GM19467 (cell line): ENCODE results near the gene LYPD6B.
A peak's percentile ranks its signal among the peaks of the same experiment; 100 is the strongest.

Experiments used
- ATAC-seq: cut with Tn5 transposase; IDR thresholded peaks from one replicate; pipeline ENCODE4 v1.9.1; 2021; ENCODE audit warnings: mild to moderate bottlenecking, moderate library complexity; ENCODE audit not compliant: unreplicated experiment

LYPD6B gene

DNA sequence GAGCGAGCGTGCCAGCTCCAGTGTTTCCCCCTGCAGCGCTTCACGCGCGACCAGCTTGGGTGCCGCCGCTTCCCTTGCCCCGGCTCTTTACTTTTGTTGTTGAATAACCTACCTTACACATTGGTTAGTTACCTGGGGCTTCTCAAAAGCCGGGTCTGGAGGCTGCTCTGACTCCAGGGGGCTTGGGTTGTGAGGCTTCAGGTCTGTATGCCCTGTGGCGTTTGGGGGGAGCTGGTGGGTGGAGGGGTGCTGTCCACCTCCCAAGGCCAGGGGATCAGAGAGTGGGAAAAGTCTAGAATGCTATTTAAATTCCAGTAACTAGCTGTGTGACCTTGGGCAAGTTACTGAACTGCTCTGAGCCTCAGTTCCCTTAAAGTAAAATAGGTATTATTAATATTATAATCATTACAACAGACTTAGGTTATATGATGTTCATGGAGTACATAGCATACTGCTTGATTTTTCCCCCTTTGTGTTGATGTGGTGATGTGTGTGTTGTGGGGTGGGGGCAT is 770 bp downstream of the LYPD6B start:
- no peak for ATAC-seq

GRCh38 chr2:149040451-149040850 is 2.0 kb downstream of the LYPD6B start:
- peak; percentile 42 for ATAC-seq

DNA sequence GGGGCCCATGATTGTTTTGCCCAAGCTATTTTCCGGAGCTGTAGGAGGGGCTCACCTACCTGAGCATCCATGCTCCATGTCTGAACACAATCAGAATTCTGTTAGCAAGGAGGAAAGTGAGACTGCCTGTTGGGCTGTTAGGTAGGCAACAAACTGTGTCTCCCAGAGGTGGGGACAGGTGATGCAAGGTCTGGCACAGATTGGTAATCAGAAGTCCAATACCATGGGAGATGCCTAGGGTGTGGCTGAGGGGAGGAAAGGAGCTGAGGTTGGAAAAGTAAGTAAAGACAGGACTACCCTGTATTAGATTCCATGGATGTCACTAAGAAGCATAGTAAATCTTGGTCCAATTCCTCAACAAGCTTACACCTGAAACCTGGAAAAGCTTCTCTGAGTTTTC is 3.0 kb downstream of the LYPD6B start:
- no peak for ATAC-seq

DNA sequence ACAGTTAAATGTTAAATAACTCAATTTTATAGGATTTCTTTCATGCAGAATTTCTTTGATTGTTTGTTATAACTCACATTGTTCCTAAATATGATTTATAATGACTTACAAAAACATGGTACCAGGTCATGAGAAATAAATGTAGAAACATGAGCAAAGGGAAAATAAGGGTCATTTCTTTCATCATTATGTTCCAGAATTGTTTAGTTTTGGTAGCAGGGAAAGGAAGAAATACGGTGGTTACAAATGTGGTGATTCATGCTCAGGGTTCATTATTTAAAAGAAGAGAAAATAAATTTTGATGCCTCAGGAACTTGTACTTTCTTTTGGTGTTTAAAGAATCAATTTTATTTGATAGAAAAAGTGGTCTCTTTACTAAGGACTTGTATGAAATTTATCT is 4.4 kb downstream of the LYPD6B start:
- ATAC-seq: no peak

DNA sequence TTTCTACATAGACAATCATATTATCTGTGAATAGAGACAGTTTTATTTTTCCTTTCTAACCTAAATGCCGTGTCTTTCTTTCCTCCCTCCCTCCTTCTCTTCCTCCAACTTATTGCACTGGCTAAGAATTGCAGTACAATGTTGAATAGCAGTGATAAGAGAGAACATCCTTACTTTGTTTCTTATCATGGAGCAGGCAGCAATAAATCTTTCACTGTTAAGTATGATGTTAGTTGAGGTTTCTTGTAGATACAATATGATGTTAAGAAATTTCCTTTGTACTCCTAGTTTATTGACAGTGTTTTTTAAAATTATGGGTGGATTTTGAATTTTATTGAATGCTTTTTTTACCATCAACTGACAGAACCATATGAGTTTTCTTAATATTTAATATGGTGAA is 6.0 kb downstream of the LYPD6B start:
- ATAC-seq: no peak

DNA sequence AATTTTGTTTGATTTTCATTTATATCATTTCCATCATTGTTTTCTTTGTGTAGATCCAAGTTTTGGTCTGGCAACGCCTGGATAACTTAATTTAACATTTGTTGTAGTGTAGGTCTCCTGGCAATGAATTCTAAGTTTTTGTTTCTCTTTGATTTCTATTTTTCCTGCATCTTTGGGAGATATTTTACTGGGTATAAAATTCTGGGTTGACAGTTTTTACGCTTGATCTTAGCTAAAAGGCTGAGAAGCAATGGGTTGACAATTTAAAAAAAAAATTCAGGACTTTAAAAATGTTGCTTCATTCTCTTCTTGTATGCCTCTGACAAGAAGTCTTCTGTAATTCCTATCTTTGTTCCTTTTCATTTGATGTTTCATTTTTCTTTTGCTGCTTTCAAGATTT is 8.6 kb downstream of the LYPD6B start:
- no peak for ATAC-seq

GRCh38 chr2:149049142-149049541 is 10.6 kb downstream of the LYPD6B start:
- ATAC-seq: no peak

DNA sequence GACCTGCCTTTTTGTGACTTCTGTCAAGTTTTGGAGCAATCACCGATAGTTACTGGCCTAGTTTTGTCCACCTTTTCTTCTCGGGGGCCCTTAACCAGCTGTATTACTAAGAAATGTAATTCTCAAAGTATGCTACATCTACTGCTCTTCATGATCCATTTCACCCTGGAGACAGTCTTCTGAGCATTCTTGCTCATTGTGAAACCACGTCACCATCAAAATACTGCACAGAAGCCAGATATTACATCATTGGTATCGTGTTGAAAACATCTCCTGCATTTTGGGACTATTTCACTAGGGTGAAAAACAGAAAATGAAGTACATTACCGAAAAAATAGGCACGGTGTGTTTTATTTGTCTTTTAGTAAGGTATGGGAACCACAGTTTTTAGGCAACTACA is 11.7 kb downstream of the LYPD6B start:
- ATAC-seq: no peak

GRCh38 chr2:149055751-149056150 is 17.3 kb downstream of the LYPD6B start:
- ATAC-seq: no peak

GRCh38 chr2:149056541-149057255 is 18.2 kb downstream of the LYPD6B start:
- no peak for ATAC-seq

- no peak for ATAC-seq
These were observed 18.9 kb downstream of the LYPD6B start for GRCh38 chr2:149057401-149057800.

- no peak for ATAC-seq
These were observed 20.4 kb downstream of the LYPD6B start for GRCh38 chr2:149058936-149059335.

DNA sequence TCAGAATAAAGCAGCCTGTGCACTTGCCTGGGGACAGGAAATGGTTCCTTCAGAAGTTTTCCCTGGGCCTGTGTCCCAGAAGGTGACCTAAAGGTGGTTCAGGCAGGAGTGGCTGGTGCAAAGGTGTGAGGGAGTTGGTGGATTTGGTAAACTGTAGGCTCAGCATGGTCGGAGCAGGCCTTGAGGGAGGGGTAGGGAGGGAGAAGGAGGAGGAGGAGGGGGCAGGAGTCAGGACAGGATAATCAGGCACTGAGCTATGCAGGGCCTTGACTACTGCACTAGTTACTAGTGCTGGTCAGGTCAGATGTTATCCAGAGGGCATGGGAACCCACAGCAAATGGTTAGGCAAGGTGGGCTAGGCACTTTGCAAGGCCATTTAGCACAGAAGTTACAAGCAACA is 21.3 kb downstream of the LYPD6B start:
- no peak for ATAC-seq

- ATAC-seq: no peak
These were observed 22.7 kb downstream of the LYPD6B start for GRCh38 chr2:149061133-149061745.

DNA sequence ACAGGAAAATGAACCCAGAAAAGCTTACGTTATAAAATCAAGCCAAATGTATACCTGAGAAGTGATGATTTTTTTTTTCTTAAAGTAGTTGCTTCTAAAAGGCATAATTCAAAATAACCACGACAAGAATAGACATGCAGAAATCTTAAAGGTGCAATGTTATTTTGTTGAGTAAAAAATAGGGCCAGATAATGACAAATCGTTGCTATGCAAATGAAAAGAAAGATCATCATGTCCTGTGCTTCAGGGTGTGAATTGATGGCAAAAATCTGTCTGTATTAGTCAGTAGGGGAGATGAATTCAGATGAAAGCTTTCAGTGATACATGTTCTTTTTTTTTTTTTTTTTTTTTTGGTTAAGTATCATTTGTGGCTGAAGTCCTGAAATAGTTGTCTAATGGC is 24.0 kb downstream of the LYPD6B start:
- no peak for ATAC-seq

DNA sequence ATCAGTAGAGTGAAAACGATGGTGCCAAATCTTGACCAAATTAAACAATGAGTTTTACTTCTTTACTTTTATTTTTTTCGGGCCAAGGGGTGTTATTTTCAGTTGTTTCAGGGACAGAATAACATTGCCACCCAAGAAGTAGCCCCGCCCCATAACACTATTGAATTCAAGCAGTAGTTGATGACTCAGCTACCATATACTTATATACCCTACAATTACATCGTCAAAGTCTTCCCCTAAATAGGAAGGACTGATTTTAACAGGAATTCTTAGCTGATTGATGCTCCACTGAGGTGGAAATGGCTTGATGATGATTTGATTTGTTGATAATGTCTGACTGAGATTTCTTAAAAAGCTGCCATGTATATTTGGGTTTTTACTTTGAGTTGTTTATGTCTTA is 24.7 kb downstream of the LYPD6B start:
- ATAC-seq: no peak

GRCh38 chr2:149064365-149064841 is 25.9 kb downstream of the LYPD6B start:
- no peak for ATAC-seq

DNA sequence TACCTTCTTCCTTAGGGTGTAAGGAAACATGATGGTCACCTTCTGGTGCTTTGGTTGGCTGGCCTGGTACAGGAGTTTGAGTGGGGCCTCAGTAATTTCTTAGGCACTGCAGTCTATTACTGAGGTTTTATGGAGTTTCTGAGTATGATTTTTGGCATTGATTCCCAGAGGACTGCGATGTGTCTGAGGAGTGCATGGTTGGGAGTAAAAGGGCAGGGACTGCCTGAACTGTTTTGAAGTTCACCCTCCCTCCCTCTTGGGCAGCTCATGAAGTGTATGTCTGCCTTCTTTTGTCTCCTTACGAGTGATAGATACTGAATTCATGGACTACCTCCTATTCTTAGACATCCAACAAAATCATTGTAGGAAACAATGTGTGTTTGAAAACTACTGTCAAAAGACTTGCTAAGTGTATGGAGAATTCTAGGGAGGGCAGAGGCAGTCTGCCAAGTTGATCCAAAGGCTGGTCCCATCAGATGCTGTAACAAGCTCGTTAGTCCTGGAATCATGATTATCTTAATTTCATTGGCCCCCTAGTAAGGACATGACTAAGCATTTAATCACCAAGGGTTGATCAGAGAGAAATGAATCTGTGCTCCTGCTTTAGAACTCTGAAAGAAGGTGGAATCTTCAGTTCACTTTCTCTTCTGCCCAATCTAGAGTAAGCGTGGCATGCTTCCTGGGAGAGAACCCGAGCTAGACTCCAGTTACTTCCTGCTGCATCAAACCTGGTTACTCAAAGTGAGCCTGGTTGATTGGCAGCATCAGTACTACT is 26.5 kb downstream of the LYPD6B start:
- ATAC-seq: no peak

GRCh38 chr2:149068225-149068995 is 29.9 kb downstream of the LYPD6B start:
- no peak for ATAC-seq

DNA sequence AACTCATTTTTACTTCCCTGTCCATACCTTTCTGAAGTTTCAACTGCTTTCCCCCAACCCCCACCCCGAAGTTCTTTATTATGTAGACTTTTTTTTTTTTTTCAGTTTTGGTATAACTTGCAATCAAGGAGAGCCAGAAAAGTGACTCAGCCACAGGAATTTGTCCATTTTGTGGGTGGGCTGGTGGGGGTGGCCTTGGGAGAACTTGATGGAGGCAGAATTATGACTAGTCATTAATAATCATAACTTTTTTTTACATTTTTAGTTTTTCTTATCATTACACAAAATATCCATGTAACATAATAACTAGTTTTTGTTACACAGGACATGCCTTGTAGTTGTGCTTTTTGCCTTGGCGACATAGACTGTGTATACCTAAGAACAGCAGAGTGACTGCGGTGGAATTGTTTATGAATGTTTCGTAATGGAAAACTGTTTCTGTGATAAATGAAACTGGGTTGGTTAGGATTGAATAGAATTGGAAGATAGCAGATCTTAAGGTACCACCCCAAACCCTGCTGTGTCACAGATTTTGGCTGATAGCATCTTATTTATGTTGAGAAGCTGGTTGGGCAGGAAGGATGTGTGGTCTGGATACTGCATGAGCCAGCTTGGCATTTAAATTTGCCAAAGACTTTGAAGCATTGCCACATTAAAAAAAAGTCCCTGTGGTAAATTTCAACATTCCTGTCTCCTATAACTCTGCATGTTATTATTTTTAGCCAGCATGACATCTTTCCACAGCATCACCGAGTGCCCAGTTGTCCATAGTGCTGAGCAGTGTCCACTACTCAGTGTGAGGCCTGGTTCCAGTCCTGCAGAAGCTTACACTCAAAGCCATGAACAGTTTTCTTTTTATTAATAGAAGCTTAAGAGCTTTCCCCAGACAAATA is 30.7 kb downstream of the LYPD6B start:
- no peak for ATAC-seq
